Natural killer cell (primary cell): ENCODE data around the gene PCDH12. TPM values are rescaled to one million over a fixed set of nuclear protein-coding genes. Genes with fewer than 3 reads are reported as not detected.

Experiments
- ATAC-seq, 3 donors: fragments of 150-1000 bp in 2 of 3; fragments of 200-7000 bp in 1 of 3; cut with Tn5 transposase; 1 replicate in 1 of 3; 2 replicates in 2 of 3; pipeline ENCODE4 v1.10.0; 2021; ENCODE audit warnings: mild to moderate bottlenecking in 2 of 3, moderate library complexity in 2 of 3
- DNase-seq, 2 donors: peaks; one replicate each; pipeline versions ENCODE4 v3.0.0 to v3.0.0-alpha.2; 2013 to 2021; ENCODE audit warnings: mixed read lengths in 1 of 2
- H3K27ac ChIP-seq: one replicate; pipeline ENCODE4 v1.5.1; 2013; ENCODE audit warnings: mild to moderate bottlenecking, low read length
- H3K27me3 ChIP-seq: one replicate; pipeline ENCODE4 v1.6.1; 2013; ENCODE audit warnings: low read length; ENCODE audit not compliant: control insufficient read depth, insufficient read depth
- H3K36me3 ChIP-seq: one replicate; pipeline ENCODE4 v1.6.1; 2013; ENCODE audit warnings: low read length; ENCODE audit not compliant: control insufficient read depth, insufficient read depth
- H3K4me1 ChIP-seq: one replicate; pipeline ENCODE4 v1.6.1; 2013; ENCODE audit warnings: low read length; ENCODE audit not compliant: control insufficient read depth, insufficient read depth
- H3K4me3 ChIP-seq: one replicate; pipeline ENCODE4 v1.5.1; 2013; ENCODE audit warnings: low read length
- H3K9me3 ChIP-seq: one replicate; pipeline ENCODE4 v1.6.1; 2013; ENCODE audit warnings: low read length; ENCODE audit not compliant: control insufficient read depth, insufficient read depth
- H3K27ac Mint-ChIP-seq, 2 donors: one replicate each; pipeline ENCODE4 v1.8.0; 2022; ENCODE audit warnings: mild to moderate bottlenecking in 2 of 2, mixed read lengths in 2 of 2, moderate library complexity in 1 of 2
- H3K27me3 Mint-ChIP-seq, 2 donors: one replicate each; pipeline ENCODE4 v1.8.0; 2022; ENCODE audit warnings: low read depth in 2 of 2, mixed read lengths in 2 of 2
- H3K36me3 Mint-ChIP-seq: one replicate; pipeline ENCODE4 v1.8.0; 2022; ENCODE audit warnings: mixed read lengths
- H3K4me1 Mint-ChIP-seq, 2 donors: one replicate each; pipeline ENCODE4 v1.8.0; 2022; ENCODE audit warnings: mixed read lengths in 2 of 2
- H3K4me3 Mint-ChIP-seq: one replicate; pipeline ENCODE4 v1.8.0; 2022; ENCODE audit warnings: mild to moderate bottlenecking, moderate library complexity, mixed read lengths
- H3K9me3 Mint-ChIP-seq, 2 donors: one replicate each; pipeline ENCODE4 v1.8.0; 2022; ENCODE audit warnings: mixed read lengths in 2 of 2
- WGBS: methylation state at CpG from one replicate; pipeline ENCODE4 v1.1.7; 2013; ENCODE audit warnings: missing lambda C conversion rate; ENCODE audit not compliant: insufficient coverage; 5-methylcytosine and 5-hydroxymethylcytosine counted together
- intact Hi-C: fragments of 100-400 bp; cut with micrococcal nuclease; formaldehyde crosslinking; loops from one replicate; pipeline ENCODE4 v1.14.2; 2022
- total RNA-seq, 4 donors: library from RNA; stranded (reverse); fragments of 120-200 nt in 1 of 4; gene quantifications; one replicate each; pipeline versions ENCODE4 v1.2.3 to v1.2.4, GENCODE V29; 2013 to 2022
- TF ChIP-seq, protein P1 (sequence below): fragments of 200-600 bp; IDR thresholded peaks from one replicate; pipeline ENCODE4 v1.8.0; 2022; ENCODE audit warnings: antibody characterized with exemption

Gene PCDH12
- total RNA-seq, 3 donors from 2014 or later (not counting 1 experiment from before 2014, with no cell fraction given) = 0.05 TPM; not detected in 2

DNA sequence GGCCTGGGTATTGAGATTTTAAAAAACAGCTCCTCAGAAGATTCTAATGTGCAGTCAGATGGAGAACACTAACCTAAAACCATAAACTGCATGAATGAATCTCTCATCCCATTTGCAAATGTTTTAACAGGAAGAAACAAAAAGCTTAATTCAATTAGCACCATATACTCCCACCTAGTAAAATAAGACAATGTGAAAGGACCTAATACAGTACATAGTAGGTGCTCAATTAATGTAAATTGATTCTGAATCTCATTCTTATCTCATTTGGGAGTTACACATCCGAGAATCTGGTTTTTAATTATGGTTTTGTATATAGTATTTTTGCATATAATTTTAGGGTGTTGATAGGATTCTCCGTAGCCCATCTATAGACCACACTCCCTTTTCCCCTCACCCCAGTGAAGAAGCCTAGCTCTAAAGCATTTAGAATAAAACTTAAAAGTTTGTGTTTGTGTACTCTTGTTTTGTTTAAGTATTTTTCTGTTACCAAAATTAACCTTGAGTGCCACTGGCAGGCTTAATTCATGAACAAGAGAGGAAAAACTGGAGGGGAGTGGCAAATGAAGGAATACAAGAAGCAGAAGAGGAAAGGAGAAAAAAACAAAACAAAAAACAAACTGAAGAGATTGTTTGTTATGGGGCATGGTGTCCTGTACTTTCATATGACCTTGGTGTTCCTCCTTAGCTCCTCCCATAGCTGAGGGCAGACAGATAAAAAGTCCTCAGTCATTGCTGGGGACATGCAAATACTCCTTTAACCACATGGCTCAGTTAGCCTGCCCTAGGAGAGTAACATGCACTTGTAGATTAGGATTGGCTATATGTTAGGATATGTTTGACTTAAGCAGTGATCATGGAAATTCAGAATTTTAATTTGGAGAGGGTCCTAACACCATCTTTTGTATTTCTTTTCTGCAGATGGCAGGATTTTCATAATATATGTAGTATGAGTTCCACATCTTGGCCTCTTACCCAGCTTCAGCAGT lies 12.1 kb upstream of the PCDH12 start:
- peak overlapping the region; percentile 98 for H3K27ac ChIP-seq
- TF ChIP-seq, protein P1, sequence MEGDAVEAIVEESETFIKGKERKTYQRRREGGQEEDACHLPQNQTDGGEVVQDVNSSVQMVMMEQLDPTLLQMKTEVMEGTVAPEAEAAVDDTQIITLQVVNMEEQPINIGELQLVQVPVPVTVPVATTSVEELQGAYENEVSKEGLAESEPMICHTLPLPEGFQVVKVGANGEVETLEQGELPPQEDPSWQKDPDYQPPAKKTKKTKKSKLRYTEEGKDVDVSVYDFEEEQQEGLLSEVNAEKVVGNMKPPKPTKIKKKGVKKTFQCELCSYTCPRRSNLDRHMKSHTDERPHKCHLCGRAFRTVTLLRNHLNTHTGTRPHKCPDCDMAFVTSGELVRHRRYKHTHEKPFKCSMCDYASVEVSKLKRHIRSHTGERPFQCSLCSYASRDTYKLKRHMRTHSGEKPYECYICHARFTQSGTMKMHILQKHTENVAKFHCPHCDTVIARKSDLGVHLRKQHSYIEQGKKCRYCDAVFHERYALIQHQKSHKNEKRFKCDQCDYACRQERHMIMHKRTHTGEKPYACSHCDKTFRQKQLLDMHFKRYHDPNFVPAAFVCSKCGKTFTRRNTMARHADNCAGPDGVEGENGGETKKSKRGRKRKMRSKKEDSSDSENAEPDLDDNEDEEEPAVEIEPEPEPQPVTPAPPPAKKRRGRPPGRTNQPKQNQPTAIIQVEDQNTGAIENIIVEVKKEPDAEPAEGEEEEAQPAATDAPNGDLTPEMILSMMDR = no peak
- Mint-ChIP-seq H3K4me3 (peak overlapping the region; percentile 99), H3K27me3 (no peaks in the 10 kb centered on the region), H3K36me3 (no peaks in the 10 kb centered on the region), H3K9me3 (no peaks in the 10 kb centered on the region), H3K4me1 (peaks cover 32 to 37% of the 10 kb centered on the region in 2 donors), H3K27ac (peak overlapping the region; percentile 96 to 98)
- intact Hi-C loops = loop anchor here (2.0 to 10.0 kb wide), 4 partner anchors 45 to 277 kb away; partner anchors contain the start of genes DELE1, GNPDA1 and PCDH1
- H3K4me3 ChIP-seq = peak overlapping the region; percentile 97
- no CpG with 5 or more reads among the region's 2 CpGs for WGBS
- H3K36me3 ChIP-seq = peaks cover 19% of the 10 kb centered on the region
- H3K27me3 ChIP-seq = no peaks in the 10 kb centered on the region
- H3K9me3 ChIP-seq = no peaks in the 10 kb centered on the region
- DNase-seq (peak in 1 of 2 donors; percentile 47), ATAC-seq (no peak)
- H3K4me1 ChIP-seq = peaks cover 12% of the 10 kb centered on the region

DNA sequence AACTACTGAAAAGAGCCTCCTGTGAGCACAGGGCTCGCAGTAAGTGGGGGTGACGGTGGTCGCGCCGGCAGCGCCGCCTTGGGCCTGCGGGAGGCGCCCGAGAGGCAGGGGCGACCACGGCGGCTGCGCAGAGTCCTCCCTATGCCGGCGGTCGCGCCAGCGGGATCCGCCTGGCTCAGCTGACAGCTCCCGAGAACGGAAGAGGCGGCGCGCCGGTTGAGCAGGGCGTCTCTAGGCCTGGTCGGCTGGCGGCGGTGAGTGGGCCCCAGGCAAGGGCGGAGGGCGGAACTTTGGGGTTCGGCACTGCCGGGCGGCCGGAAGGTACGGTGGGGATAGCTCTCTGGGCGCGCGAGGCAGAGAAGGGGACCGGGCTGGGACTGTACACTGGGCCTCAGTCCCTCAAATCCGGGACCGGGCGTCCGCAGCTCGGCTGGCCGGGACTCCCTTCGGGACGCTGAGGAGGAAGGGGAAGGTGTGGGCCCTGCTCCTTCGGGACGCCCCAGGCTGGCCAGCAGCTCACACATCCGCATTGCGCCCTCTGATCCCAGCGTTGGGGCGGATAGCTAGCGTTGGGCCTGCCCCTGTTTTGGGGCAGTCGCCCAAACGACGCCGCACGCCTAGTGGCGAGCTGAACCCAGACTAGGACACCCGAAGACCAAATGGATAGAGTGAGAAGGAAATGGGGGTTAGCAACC lies 11.1 kb upstream of the PCDH12 start, which contains the start of gene RNF14:
Gene RNF14, plus strand, starts transcription at position 192 of the 695 bp plus-strand sequence. CDS start 4,484 bp downstream, outside the sequence.
- intact Hi-C loops = loop anchor here (2.0 to 10.0 kb wide), 4 partner anchors 46 to 276 kb away; partner anchors contain the start of genes DELE1, GNPDA1 and PCDH1
- Histone ChIP-seq H3K36me3 (peaks cover 10% of the 10 kb centered on the region), H3K27ac (peak within 1 kb of the TSS; percentile 98), H3K27me3 (no peaks in the 10 kb centered on the region), H3K4me3 (peak within 1 kb of the TSS; percentile 97), H3K4me1 (peaks cover 12% of the 10 kb centered on the region), H3K9me3 (no peaks in the 10 kb centered on the region)
- TF ChIP-seq, protein P1 = peak; percentile 97
- H3K4me1 Mint-ChIP-seq = peaks cover 27 to 30% of the 10 kb centered on the region in 2 donors
- under 1% methylated on average over 63 of the region's 63 CpGs for WGBS
- ATAC-seq = peak; percentile 94 to 97 (median 95)
- peak; percentile 92 to 96 for DNase-seq
- no peaks in the 10 kb centered on the region for H3K36me3 Mint-ChIP-seq
- H3K9me3 Mint-ChIP-seq = no peaks in the 10 kb centered on the region
- peak within 1 kb of the TSS; percentile 96 to 98 for H3K27ac Mint-ChIP-seq
- H3K27me3 Mint-ChIP-seq = no peaks in the 10 kb centered on the region
- peak within 1 kb of the TSS; percentile 99 for H3K4me3 Mint-ChIP-seq

DNA sequence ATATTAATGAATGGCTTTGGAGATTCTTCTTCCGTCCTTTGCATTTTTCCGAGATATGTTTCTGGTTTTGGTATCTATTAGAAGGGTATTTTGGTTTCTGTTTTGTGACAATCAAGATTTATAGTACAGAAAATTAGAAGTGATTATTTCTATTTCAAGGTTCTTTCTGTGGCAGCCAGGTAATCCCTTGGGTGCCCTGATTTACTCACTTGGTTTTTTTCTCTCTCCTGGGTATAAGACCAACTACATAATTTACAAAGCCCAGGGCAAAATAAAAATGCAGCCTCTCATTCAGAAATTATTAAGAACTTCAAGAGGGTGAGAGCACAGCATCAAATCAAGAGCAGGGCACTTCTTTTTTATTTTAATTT lies 8.9 kb upstream of the PCDH12 start:
- no peak for ATAC-seq
- no peak for DNase-seq
- H3K27me3 Mint-ChIP-seq = no peaks in the 10 kb centered on the region
- WGBS = 100% methylated on average over 2 of the region's 2 CpGs
- H3K4me1 ChIP-seq = peaks cover 13% of the 10 kb centered on the region
- TF ChIP-seq, protein P1 = no peak
- H3K27ac Mint-ChIP-seq = peak overlapping the region; percentile 20 to 96
- H3K4me3 ChIP-seq = no peak overlapping the region
- H3K27ac ChIP-seq = no peak overlapping the region
- H3K9me3 Mint-ChIP-seq = no peaks in the 10 kb centered on the region
- H3K4me3 Mint-ChIP-seq = no peak overlapping the region
- H3K4me1 Mint-ChIP-seq = peaks cover 30 to 31% of the 10 kb centered on the region in 2 donors
- H3K9me3 ChIP-seq = no peaks in the 10 kb centered on the region
- H3K27me3 ChIP-seq = no peaks in the 10 kb centered on the region
- H3K36me3 ChIP-seq = no peaks in the 10 kb centered on the region
- intact Hi-C loops = loop anchor here (10.0 kb wide), 1 partner anchor 48 kb away; the partner anchor contains the start of gene GNPDA1
- no peaks in the 10 kb centered on the region for H3K36me3 Mint-ChIP-seq
